22Rv1 (cell line): Measurements from ENCODE around the gene SLC16A2.

Experiments used
- ZFX ChIP-seq: fragments of 450-650 bp; IDR thresholded peaks from 2 replicates; pipeline ENCODE4 v1.6.1; 2017; ENCODE audit warnings: antibody characterized with exemption, borderline replicate concordance
- TF ChIP-seq, protein P1 (sequence below): fragments of 450-650 bp; IDR thresholded peaks from 2 replicates; pipeline ENCODE4 v1.5.1; 2017; ENCODE audit warnings: mild to moderate bottlenecking

DNA sequence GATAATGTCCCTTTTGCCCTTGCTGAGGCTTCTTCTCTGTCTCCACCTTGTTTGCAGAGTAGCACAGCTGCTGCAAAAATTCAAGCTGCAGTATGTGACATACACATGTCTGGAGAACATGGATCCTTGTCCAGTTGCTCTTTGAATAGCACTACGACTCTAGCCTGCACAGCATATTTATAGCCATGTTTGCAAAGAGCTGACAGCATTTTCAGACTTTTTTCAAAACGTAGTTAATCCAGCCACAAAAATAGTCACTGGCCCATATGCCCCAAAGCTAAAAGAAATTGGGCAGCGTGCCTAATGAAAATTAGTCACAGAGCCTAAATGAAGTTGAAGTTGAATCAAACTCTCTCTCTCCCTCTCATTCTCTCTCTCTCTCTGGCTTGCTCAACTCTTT, 17.5 kb downstream of the SLC16A2 start:
- TF ChIP-seq ZFX = no peak
- TF ChIP-seq, protein P1, sequence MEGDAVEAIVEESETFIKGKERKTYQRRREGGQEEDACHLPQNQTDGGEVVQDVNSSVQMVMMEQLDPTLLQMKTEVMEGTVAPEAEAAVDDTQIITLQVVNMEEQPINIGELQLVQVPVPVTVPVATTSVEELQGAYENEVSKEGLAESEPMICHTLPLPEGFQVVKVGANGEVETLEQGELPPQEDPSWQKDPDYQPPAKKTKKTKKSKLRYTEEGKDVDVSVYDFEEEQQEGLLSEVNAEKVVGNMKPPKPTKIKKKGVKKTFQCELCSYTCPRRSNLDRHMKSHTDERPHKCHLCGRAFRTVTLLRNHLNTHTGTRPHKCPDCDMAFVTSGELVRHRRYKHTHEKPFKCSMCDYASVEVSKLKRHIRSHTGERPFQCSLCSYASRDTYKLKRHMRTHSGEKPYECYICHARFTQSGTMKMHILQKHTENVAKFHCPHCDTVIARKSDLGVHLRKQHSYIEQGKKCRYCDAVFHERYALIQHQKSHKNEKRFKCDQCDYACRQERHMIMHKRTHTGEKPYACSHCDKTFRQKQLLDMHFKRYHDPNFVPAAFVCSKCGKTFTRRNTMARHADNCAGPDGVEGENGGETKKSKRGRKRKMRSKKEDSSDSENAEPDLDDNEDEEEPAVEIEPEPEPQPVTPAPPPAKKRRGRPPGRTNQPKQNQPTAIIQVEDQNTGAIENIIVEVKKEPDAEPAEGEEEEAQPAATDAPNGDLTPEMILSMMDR = no peak
